ENCODE measurements around the gene LIN28B. TPM values are rescaled to one million over a fixed set of nuclear protein-coding genes. Genes with fewer than 3 reads are reported as not detected.

LIN28B gene
- total and polyA plus RNA-seq, 3 donors from 2014 or later, result 5.7 to 7.3 (median 6.7) TPM

DNA sequence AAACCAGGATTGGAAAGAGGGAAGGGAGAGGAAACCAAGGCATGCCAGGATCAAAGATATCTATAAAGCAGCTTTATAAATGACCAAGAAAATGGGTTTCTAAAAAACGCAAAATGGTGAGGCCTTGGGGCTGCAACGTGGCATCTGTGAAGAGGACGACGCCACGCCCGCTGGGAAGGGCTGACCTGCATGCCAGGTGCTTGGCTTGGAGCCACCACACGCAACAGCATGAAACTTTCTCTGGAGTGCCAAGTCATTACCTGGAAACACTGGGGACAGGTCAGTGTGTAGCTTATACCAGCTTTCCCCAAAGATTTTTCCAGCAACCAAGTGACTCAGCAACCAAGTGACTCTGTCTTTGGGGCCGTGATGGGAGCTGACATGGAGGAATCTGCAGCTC, 140.4 kb downstream of the LIN28B start:
- no peak overlapping the region for H3K27ac ChIP-seq
- no peak for TF ChIP-seq POLR2A (IDR thresholded peaks at IDR 0.05)
- TF ChIP-seq, protein P1, sequence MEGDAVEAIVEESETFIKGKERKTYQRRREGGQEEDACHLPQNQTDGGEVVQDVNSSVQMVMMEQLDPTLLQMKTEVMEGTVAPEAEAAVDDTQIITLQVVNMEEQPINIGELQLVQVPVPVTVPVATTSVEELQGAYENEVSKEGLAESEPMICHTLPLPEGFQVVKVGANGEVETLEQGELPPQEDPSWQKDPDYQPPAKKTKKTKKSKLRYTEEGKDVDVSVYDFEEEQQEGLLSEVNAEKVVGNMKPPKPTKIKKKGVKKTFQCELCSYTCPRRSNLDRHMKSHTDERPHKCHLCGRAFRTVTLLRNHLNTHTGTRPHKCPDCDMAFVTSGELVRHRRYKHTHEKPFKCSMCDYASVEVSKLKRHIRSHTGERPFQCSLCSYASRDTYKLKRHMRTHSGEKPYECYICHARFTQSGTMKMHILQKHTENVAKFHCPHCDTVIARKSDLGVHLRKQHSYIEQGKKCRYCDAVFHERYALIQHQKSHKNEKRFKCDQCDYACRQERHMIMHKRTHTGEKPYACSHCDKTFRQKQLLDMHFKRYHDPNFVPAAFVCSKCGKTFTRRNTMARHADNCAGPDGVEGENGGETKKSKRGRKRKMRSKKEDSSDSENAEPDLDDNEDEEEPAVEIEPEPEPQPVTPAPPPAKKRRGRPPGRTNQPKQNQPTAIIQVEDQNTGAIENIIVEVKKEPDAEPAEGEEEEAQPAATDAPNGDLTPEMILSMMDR (IDR thresholded peaks at IDR 0.05), result no peak
- DNase-seq, result no peak
- no peaks in the 10 kb centered on the region for H3K36me3 ChIP-seq (ENCODE audit: low read depth, missing control alignments)
- H3K4me3 ChIP-seq, result no peak overlapping the region
- H3K9me3 ChIP-seq, result no peaks in the 10 kb centered on the region
- H3K4me1 ChIP-seq, result no peaks in the 10 kb centered on the region
- no peaks in the 10 kb centered on the region for H3K27me3 ChIP-seq
- WGBS, 2 donors, result 90 to 96% methylated on average over 8 of the region's 8 CpGs
- intact Hi-C loops (cut with DNase I; ENCODE audit: low total_unique reads), result loop anchor here (10.0 kb wide), 1 partner anchor 308 kb away; the partner anchor contains the start of gene PREP

DNA sequence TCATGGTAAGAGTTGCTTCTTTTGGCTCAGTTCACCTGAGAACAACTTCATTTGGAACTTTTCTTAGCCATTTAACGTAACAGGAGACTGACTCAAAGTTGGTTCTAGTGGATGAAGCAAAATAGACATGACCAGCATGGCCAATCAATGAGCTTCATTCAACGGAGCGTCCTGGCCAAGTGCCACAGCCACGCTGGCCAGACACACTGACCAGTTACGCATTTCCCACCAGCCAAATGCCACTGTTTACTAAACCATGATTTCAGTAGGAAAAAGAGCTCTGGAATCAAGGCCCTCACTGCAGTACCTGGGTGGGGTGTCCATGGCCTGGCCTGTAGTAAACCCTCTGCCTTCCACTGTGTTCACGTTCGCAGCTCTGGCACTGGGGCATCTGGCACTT, 142.5 kb downstream of the LIN28B start:
- TF ChIP-seq, protein P1 (IDR thresholded peaks at IDR 0.05), result no peak
- no peak for TF ChIP-seq POLR2A (IDR thresholded peaks at IDR 0.05)
- Histone ChIP-seq H3K4me3 (no peak overlapping the region), H3K9me3 (no peaks in the 10 kb centered on the region), H3K36me3 (ENCODE audit: low read depth, missing control alignments) (no peaks in the 10 kb centered on the region), H3K27ac (no peak overlapping the region), H3K4me1 (no peaks in the 10 kb centered on the region), H3K27me3 (no peaks in the 10 kb centered on the region)
- 91 to 96% methylated on average over 7 of the region's 7 CpGs for WGBS, 2 donors
- no peak for DNase-seq
- intact Hi-C loops (cut with DNase I; ENCODE audit: low total_unique reads), result loop anchor here (10.0 kb wide), 1 partner anchor 305 kb away; the partner anchor contains the start of gene PREP

DNA sequence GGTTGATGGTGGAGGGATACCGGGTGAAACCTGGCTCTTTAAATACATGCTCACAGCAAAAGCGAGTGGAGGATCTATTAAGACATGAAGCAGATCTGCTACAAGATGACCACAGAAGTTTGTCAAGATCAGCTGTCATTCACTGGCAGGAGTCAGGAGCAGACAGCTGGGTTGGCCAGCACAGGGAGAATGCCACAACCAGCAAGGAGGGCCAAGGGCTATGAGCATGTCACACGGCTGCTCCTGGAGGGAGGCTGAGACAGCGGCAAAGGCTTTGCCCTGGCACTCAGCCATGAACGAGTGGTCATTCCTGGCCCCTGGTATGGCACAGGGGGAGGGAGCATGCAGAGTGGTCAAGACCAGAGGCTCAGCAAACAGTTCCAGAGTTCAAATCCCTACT, 145.3 kb downstream of the LIN28B start:
- no peak overlapping the region for H3K27ac ChIP-seq
- H3K27me3 ChIP-seq, result no peaks in the 10 kb centered on the region
- H3K9me3 ChIP-seq, result no peaks in the 10 kb centered on the region
- no peak overlapping the region for H3K4me3 ChIP-seq
- no peak for TF ChIP-seq POLR2A (IDR thresholded peaks at IDR 0.05)
- TF ChIP-seq, protein P1 (IDR thresholded peaks at IDR 0.05), result no peak
- no peaks in the 10 kb centered on the region for H3K4me1 ChIP-seq
- 92% methylated on average over 3 to 5 of the region's 5 CpGs for WGBS, 2 donors
- H3K36me3 ChIP-seq (ENCODE audit: low read depth, missing control alignments), result no peaks in the 10 kb centered on the region
- intact Hi-C loops (cut with DNase I; ENCODE audit: low total_unique reads), result no loop called here
- no peak for DNase-seq

DNA sequence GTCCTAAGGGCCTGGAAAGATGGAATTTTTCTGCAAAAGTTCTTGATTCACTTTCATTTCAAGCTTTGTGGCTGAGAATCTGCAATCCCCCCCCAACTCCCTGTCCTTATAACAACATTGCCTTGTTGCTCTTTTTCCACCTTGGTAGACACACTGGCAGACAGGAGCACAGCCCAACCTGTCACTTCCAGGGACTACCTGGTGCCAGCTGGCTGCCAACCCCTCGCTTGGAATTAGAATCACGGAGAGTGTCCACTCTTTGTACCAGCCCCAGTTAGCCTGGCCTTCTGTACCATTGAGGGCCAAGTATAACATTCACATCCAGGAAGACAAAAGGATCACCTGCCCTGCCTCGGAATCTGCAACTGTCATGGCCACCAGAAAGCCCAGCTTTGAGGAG, 148.2 kb downstream of the LIN28B start:
- no peaks in the 10 kb centered on the region for H3K4me1 ChIP-seq
- intact Hi-C loops (cut with DNase I; ENCODE audit: low total_unique reads), result no loop called here
- no peak for DNase-seq
- TF ChIP-seq, protein P1 (IDR thresholded peaks at IDR 0.05), result no peak
- TF ChIP-seq POLR2A (IDR thresholded peaks at IDR 0.05), result no peak
- no peaks in the 10 kb centered on the region for H3K27me3 ChIP-seq
- no peak overlapping the region for H3K27ac ChIP-seq
- H3K9me3 ChIP-seq, result no peaks in the 10 kb centered on the region
- 93 to 100% methylated on average over 3 of the region's 3 CpGs for WGBS, 2 donors
- H3K4me3 ChIP-seq, result no peak overlapping the region
- no peaks in the 10 kb centered on the region for H3K36me3 ChIP-seq (ENCODE audit: low read depth, missing control alignments)

DNA sequence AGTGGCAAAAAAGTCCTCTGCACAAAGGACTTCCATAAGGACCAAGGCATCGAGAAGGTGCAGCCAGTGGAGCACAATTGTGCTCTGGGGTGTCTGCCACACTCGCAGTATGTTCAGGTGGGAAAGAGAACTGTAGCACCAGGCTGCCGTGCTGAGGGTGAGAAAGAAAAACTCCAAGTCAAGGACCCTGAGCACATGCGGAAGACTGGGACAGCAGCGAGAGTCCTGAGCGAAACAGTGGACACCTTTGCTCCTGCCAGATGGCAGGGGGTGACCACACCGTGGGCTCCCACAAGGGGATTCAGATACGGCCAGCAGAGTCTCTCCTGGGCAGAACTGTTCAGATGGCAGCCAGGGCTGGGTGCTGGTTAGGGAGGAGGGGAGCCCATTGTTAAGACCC, 149.4 kb downstream of the LIN28B start:
- DNase-seq, result no peak
- Histone ChIP-seq H3K36me3 (ENCODE audit: low read depth, missing control alignments) (no peaks in the 10 kb centered on the region), H3K9me3 (no peaks in the 10 kb centered on the region), H3K27me3 (no peaks in the 10 kb centered on the region), H3K4me3 (no peak overlapping the region), H3K27ac (no peak overlapping the region), H3K4me1 (no peaks in the 10 kb centered on the region)
- no peak for TF ChIP-seq POLR2A (IDR thresholded peaks at IDR 0.05)
- intact Hi-C loops (cut with DNase I; ENCODE audit: low total_unique reads), result no loop called here
- whole genome bisulfite sequencing, 2 donors, result 95 to 98% methylated on average over 8 of the region's 8 CpGs
